Caco-2 (cell line): Measurements from ENCODE around the gene FRZB. TPM values are rescaled to one million over a fixed set of nuclear protein-coding genes. Genes with fewer than 3 reads are reported as not detected.

ENCODE experiments used
- BruUV-seq: library from RNA; stranded (reverse); fragments of 400-500 nt; replicated peaks from 2 replicates; lab custom pipeline; 2021; lab: Mats Ljungman, UMichigan
- CTCF ChIA-PET: fragments of 300-600 bp; sonication (Branson Sonifier 250); formaldehyde crosslinking; loops from one replicate; lab custom pipeline; 2022; ENCODE audit warnings: antibody characterized with exemption; lab: Charles Lee
- POLR2A ChIA-PET: fragments of 300-600 bp; sonication (Branson Sonifier 250); formaldehyde crosslinking; loops from one replicate; lab custom pipeline; 2022; ENCODE audit warnings: antibody characterized with exemption; lab: Charles Lee
- DNase-seq, 2 experiments: peaks; one replicate each; pipeline versions ENCODE4 v3.0.0 to v3.0.0-alpha.2; 2020 to 2022
- H3K27me3 ChIP-seq: replicated peaks from 2 replicates; pipeline ENCODE4 v1.6.0; 2011; ENCODE audit warnings: low read length; ENCODE audit not compliant: control insufficient read depth, insufficient read depth
- H3K36me3 ChIP-seq: 2 replicates; pipeline ENCODE4 v1.5.1; 2011; ENCODE audit warnings: low read length; ENCODE audit not compliant: control insufficient read depth, insufficient read depth
- H3K4me1 ChIP-seq: fragments of 250-450 bp; sonication (Bioruptor Pico); 2 replicates; pipeline ENCODE4 v1.5.1; 2020; ENCODE audit warnings: mild to moderate bottlenecking
- H3K4me3 ChIP-seq: 2 replicates; pipeline ENCODE4 v1.5.1; 2011; ENCODE audit warnings: low read depth, mild to moderate bottlenecking, control low read depth, low read length
- H3K9me3 ChIP-seq: fragments of 250-450 bp; sonication (Bioruptor Pico); 2 replicates; pipeline ENCODE4 v1.5.1; 2020; ENCODE audit warnings: mild to moderate bottlenecking, moderate library complexity
- H3K27ac Mint-ChIP-seq: one replicate; pipeline ENCODE4 v1.8.0; 2022; ENCODE audit warnings: mixed read lengths; ENCODE audit not compliant: unreplicated experiment
- H3K27me3 Mint-ChIP-seq: one replicate; pipeline ENCODE4 v1.8.0; 2022; ENCODE audit warnings: mixed read lengths; ENCODE audit not compliant: insufficient read depth, unreplicated experiment
- H3K36me3 Mint-ChIP-seq: one replicate; pipeline ENCODE4 v1.8.0; 2022; ENCODE audit warnings: mild to moderate bottlenecking, mixed read lengths; ENCODE audit not compliant: insufficient read depth, unreplicated experiment
- H3K4me1 Mint-ChIP-seq: one replicate; pipeline ENCODE4 v1.8.0; 2022; ENCODE audit warnings: low read depth, mixed read lengths; ENCODE audit not compliant: unreplicated experiment
- H3K4me3 Mint-ChIP-seq: one replicate; pipeline ENCODE4 v1.8.0; 2022; ENCODE audit warnings: mild to moderate bottlenecking, moderate library complexity, mixed read lengths; ENCODE audit not compliant: unreplicated experiment
- H3K9me3 Mint-ChIP-seq: one replicate; pipeline ENCODE4 v1.8.0; 2022; ENCODE audit warnings: mixed read lengths; ENCODE audit not compliant: unreplicated experiment
- CTCF ChIP-seq, 2 experiments: fragments of 200-600 bp in 1 of 2; IDR thresholded peaks; 1 replicate in 1 of 2; 2 replicates in 1 of 2; pipeline versions ENCODE4 v1.5.1 to v1.8.0; 2011 to 2022; ENCODE audit warnings: antibody characterized with exemption in 1 of 2, control low read depth in 1 of 2, inconsistent platforms in 1 of 2, low read depth in 1 of 2, low read length in 1 of 2, mild to moderate bottlenecking in 1 of 2, moderate library complexity in 1 of 2; ENCODE audit not compliant: insufficient read depth in 1 of 2, severe bottlenecking in 1 of 2, unreplicated experiment in 1 of 2
- intact Hi-C: fragments of 100-400 bp; cut with micrococcal nuclease; formaldehyde crosslinking; loops from one replicate; pipeline ENCODE4 v1.10.0; 2022; ENCODE audit not compliant: unreplicated experiment
- total RNA-seq: library from RNA; stranded (reverse); gene quantifications from 2 replicates; pipeline ENCODE4 v1.2.3, GENCODE V29; 2022

Gene FRZB
- total RNA-seq, 1 experiment from 2014 or later: not detected

- Mint-ChIP-seq H3K4me3 (no peak overlapping the region), H3K27ac (no peak overlapping the region), H3K4me1 (no peaks in the 10 kb centered on the region), H3K36me3 (peaks cover 41% of the 10 kb centered on the region), H3K9me3 (no peaks in the 10 kb centered on the region), H3K27me3 (no peaks in the 10 kb centered on the region)
- DNase-seq: no peak
- CTCF ChIA-PET: no interaction called here
- Histone ChIP-seq H3K4me1 (no peaks in the 10 kb centered on the region), H3K4me3 (no peak overlapping the region), H3K9me3 (no peaks in the 10 kb centered on the region), H3K36me3 (peaks cover 2% of the 10 kb centered on the region; the same call in 1 of the 2 replicates), H3K27me3 (no peaks in the 10 kb centered on the region)
- TF ChIP-seq CTCF (IDR thresholded peaks at IDR 0.05; ENCODE audit: insufficient read depth in 1 of 2, low read depth in 1 of 2, low read length in 1 of 2, severe bottlenecking in 1 of 2, unreplicated experiment in 1 of 2): no peak
- intact Hi-C loops: no loop called here
- POLR2A ChIA-PET: no interaction called here
- no TSS peak for BruUV-seq
Measured at GRCh38 chr2:182911813-182912517, 45.5 kb upstream of the FRZB start.

GRCh38 chr2:182910965-182911364 is 44.5 kb upstream of the FRZB start:
- POLR2A ChIA-PET: no interaction called here

More at GRCh38 chr2:182910965-182911364, 44.5 kb upstream of the FRZB start:
- Histone ChIP-seq H3K4me1 (no peaks in the 10 kb centered on the region), H3K9me3 (no peaks in the 10 kb centered on the region), H3K4me3 (no peak overlapping the region), H3K27me3 (no peaks in the 10 kb centered on the region), H3K36me3 (peaks cover 2% of the 10 kb centered on the region; the same call in 1 of the 2 replicates)
- Mint-ChIP-seq H3K9me3 (no peaks in the 10 kb centered on the region), H3K4me1 (no peaks in the 10 kb centered on the region), H3K27me3 (no peaks in the 10 kb centered on the region), H3K4me3 (no peak overlapping the region), H3K36me3 (peaks cover 36% of the 10 kb centered on the region), H3K27ac (no peak overlapping the region)
- BruUV-seq: no TSS peak
- no peak for DNase-seq
- intact Hi-C loops: no loop called here
- no peak for TF ChIP-seq CTCF (IDR thresholded peaks at IDR 0.05; ENCODE audit: insufficient read depth in 1 of 2, low read depth in 1 of 2, low read length in 1 of 2, severe bottlenecking in 1 of 2, unreplicated experiment in 1 of 2)
- CTCF ChIA-PET: no interaction called here
